Sigmoid colon (tissue), 7 donors: Measurements from ENCODE around the gene CLTC. TPM values are rescaled to one million over a fixed set of nuclear protein-coding genes. Genes with fewer than 3 reads are reported as not detected.

Experiments used
- DNase-seq: peaks from one replicate; pipeline ENCODE4 v3.0.0-alpha.2; 2019
- H3K27ac ChIP-seq, 4 donors: fragments of 200-600 bp; sonication (generic); one replicate each; pipeline ENCODE4 v1.5.1; 2016 to 2019; ENCODE audit warnings: mild to moderate bottlenecking in 1 of 4
- H3K27me3 ChIP-seq, 3 donors: fragments of 200-600 bp; sonication (generic); one replicate each; pipeline ENCODE4 v1.5.1; 2019; ENCODE audit warnings: mild to moderate bottlenecking in 1 of 3
- H3K36me3 ChIP-seq, 4 donors: fragments of 200-600 bp; sonication (generic); one replicate each; pipeline ENCODE4 v1.5.1; 2016 to 2019
- H3K4me1 ChIP-seq, 4 donors: fragments of 200-600 bp; sonication (generic); one replicate each; pipeline ENCODE4 v1.5.1; 2017 to 2019
- H3K4me3 ChIP-seq, 4 donors: fragments of 200-600 bp; sonication (generic); one replicate each; pipeline ENCODE4 v1.5.1; 2017 to 2019; ENCODE audit warnings: mild to moderate bottlenecking in 2 of 4, moderate library complexity in 1 of 4
- H3K9me3 ChIP-seq, 4 donors: fragments of 200-600 bp in 3 of 4; sonication (generic) in 3 of 4; one replicate each; pipeline versions ENCODE4 v1.5.1 to v1.6.1; 2013 to 2019
- EP300 ChIP-seq, 4 donors: sonication (generic); formaldehyde crosslinking; IDR thresholded peaks; one replicate each; pipeline ENCODE4 v1.6.1; 2017; ENCODE audit warnings: antibody characterized with exemption in 4 of 4
- POLR2A ChIP-seq, 2 donors: fragments of 450-650 bp; IDR thresholded peaks; one replicate each; pipeline ENCODE4 v1.6.1; 2016; ENCODE audit warnings: antibody characterized with exemption in 2 of 2, mild to moderate bottlenecking in 2 of 2, moderate library complexity in 2 of 2
- POLR2AphosphoS5 ChIP-seq, 4 donors: sonication (generic); formaldehyde crosslinking; IDR thresholded peaks; one replicate each; pipeline ENCODE4 v1.6.1; 2017; ENCODE audit warnings: antibody characterized with exemption in 4 of 4
- WGBS, 2 donors: extraction: QIAGEN DNeasy Blood & Tissue Kit; methylation state at CpG; one replicate each; pipeline ENCODE4 v1.1.7; 2013; 5-methylcytosine and 5-hydroxymethylcytosine counted together
- intact Hi-C: fragments of 100-400 bp; cut with DNase I; formaldehyde crosslinking; loops from one replicate; pipeline ENCODE4 v1.15.1; 2023
- polyA plus RNA-seq, 3 donors: library from polyadenylated mRNA; stranded (reverse); fragments of 200-250 nt; gene quantifications; one replicate each; pipeline ENCODE4 v1.2.3, GENCODE V29; 2013
- total RNA-seq, 4 donors: library from RNA; depleted of rRNA; stranded (reverse); fragments of >200 nt; gene quantifications; one replicate each; pipeline ENCODE4 v1.1.0, GENCODE V29; 2016
- TF ChIP-seq, protein P1 (sequence below), 4 experiments: fragments of 450-650 bp in 3 of 4; fragments of 200-600 bp in 1 of 4; IDR thresholded peaks; one replicate each; pipeline ENCODE4 v1.5.1; 2016 to 2019; ENCODE audit warnings: antibody characterized with exemption in 4 of 4, mild to moderate bottlenecking in 3 of 4, moderate library complexity in 2 of 4
- donor health status: healthy with polysubstance abuse.
- donor health status: Bipolar disorder and iron deficiency.
- donor health status: healthy.

Gene CLTC
- total and polyA plus RNA-seq, 7 donors, result 87.1 to 236 (median 206) TPM

DNA sequence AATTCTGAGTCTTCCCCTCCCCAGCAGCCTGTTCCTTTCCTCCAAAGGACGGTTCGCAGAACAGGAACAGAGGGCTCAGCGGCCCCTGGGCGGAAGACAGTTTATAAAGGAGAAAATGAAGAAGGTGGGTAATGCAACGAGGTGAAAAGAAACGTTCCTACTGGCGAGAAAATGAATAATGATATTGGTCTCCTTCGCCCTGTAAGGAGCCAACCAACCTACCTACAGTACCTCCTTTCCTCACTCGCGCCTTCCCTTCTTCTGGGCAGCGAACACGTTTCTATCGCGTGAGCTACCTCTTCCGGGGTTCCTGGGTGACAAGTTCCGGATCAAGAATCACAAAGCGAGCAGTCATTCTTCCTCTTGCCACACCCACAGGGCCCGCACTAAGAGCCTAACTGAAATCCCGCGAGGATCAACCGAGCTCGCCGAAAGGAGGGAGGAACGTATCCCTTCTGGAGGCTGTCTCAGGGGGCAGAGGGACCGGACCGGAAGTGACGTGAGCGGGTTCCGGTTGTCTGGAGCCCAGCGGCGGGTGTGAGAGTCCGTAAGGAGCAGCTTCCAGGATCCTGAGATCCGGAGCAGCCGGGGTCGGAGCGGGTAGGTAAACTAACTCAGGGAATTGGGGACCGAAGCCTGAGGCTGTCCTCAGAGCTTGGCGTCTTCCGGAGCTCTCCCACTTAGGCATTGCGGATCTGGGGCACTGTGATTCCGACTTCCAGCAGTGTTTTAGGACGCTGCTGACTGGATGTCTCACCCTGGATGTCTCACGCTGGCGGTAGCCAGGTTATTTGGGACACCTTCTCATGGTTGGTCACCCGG lies 87.7 kb downstream of the CLTC start, which contains the start of the genes PTRH2 and VMP1:
Gene PTRH2, minus strand, starts transcription at position 282 of the 822 bp plus-strand sequence. CDS start 9,452 bp downstream, outside the sequence.
Gene VMP1, plus strand, starts transcription at position 506 of the 822 bp plus-strand sequence. CDS start 23,793 bp downstream, outside the sequence.
- Histone ChIP-seq H3K27me3 (no peaks in the 10 kb centered on the region), H3K27ac (peak within 1 kb of the TSS; percentile 89 to 96 (median 92)), H3K36me3 (no peaks in the 10 kb centered on the region), H3K4me1 (peaks cover 0 to 50% (median 37%) of the 10 kb centered on the region in 4 donors), H3K4me3 (peak within 1 kb of the TSS; percentile 64 to 86 (median 80)), H3K9me3 (no peaks in the 10 kb centered on the region)
- intact Hi-C loops, result loop anchor here (1.0 to 5.0 kb wide), 2 partner anchors 88 to 140 kb away; partner anchors contain the start of gene CLTC
- peak; percentile 92 to 98 (median 97) for TF ChIP-seq POLR2AphosphoS5 (IDR thresholded peaks at IDR 0.05)
- TF ChIP-seq POLR2A (IDR thresholded peaks at IDR 0.05), result peak; percentile 90 to 92
- peak in 2 of 4 donors; percentile 2 to 63 for TF ChIP-seq EP300 (IDR thresholded peaks at IDR 0.05)
- TF ChIP-seq, protein P1, sequence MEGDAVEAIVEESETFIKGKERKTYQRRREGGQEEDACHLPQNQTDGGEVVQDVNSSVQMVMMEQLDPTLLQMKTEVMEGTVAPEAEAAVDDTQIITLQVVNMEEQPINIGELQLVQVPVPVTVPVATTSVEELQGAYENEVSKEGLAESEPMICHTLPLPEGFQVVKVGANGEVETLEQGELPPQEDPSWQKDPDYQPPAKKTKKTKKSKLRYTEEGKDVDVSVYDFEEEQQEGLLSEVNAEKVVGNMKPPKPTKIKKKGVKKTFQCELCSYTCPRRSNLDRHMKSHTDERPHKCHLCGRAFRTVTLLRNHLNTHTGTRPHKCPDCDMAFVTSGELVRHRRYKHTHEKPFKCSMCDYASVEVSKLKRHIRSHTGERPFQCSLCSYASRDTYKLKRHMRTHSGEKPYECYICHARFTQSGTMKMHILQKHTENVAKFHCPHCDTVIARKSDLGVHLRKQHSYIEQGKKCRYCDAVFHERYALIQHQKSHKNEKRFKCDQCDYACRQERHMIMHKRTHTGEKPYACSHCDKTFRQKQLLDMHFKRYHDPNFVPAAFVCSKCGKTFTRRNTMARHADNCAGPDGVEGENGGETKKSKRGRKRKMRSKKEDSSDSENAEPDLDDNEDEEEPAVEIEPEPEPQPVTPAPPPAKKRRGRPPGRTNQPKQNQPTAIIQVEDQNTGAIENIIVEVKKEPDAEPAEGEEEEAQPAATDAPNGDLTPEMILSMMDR (IDR thresholded peaks at IDR 0.05), result no peak
- DNase-seq, result peak; percentile 99
- 0% methylated on average over 45 of the region's 45 CpGs for WGBS, 2 donors

GRCh38 chr17:59707971-59708430 lies 88.3 kb downstream of the CLTC start:
- H3K27ac ChIP-seq, result peak overlapping the region; percentile 89 to 96 (median 92)
- H3K9me3 ChIP-seq, result no peaks in the 10 kb centered on the region
- WGBS, 2 donors, result 1 to 2% methylated on average over 15 of the region's 15 CpGs
- H3K4me1 ChIP-seq, result peaks cover 0 to 50% (median 37%) of the 10 kb centered on the region in 4 donors
- no peak for TF ChIP-seq POLR2A (IDR thresholded peaks at IDR 0.05)
- TF ChIP-seq, protein P1 (IDR thresholded peaks at IDR 0.05), result no peak
- TF ChIP-seq POLR2AphosphoS5 (IDR thresholded peaks at IDR 0.05), result no peak
- no peak for TF ChIP-seq EP300 (IDR thresholded peaks at IDR 0.05)
- peak overlapping the region; percentile 64 to 86 (median 80) for H3K4me3 ChIP-seq
- H3K36me3 ChIP-seq, result no peaks in the 10 kb centered on the region
- intact Hi-C loops, result loop anchor here (1.0 to 5.0 kb wide), 2 partner anchors 89 to 139 kb away; partner anchors contain the start of gene CLTC
- H3K27me3 ChIP-seq, result no peaks in the 10 kb centered on the region
- DNase-seq, result no peak

DNA sequence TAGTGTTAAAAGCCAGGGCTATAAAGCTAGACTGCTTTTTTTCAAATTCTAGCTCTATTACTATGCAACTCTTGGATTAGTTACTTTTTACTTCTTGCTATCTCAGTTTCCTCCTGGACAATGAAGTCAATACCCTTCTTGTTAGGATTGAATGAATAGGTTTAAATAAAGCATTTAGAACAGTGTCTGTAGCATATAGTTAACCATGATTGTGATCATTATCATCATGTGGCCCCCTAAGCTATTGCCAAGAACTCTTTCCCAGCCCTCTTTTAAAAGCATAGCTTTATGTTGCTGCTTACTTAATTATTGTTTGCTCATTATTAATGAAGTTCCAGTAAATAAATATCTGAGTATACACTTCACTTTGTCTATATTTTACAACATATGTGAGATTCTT lies 92.2 kb downstream of the CLTC start:
- TF ChIP-seq, protein P1 (IDR thresholded peaks at IDR 0.05), result no peak
- TF ChIP-seq POLR2AphosphoS5 (IDR thresholded peaks at IDR 0.05) (no peak), EP300 (IDR thresholded peaks at IDR 0.05) (no peak), POLR2A (IDR thresholded peaks at IDR 0.05) (no peak)
- no peaks in the 10 kb centered on the region for H3K27me3 ChIP-seq
- H3K36me3 ChIP-seq, result no peaks in the 10 kb centered on the region
- no peaks in the 10 kb centered on the region for H3K9me3 ChIP-seq
- H3K4me3 ChIP-seq, result no peak overlapping the region
- intact Hi-C loops, result no loop called here
- DNase-seq, result no peak
- H3K27ac ChIP-seq, result no peak overlapping the region
- H3K4me1 ChIP-seq, result peaks cover 0 to 42% (median 29%) of the 10 kb centered on the region in 4 donors

- TF ChIP-seq POLR2A (IDR thresholded peaks at IDR 0.05), result no peak
- no peak for TF ChIP-seq POLR2AphosphoS5 (IDR thresholded peaks at IDR 0.05)
- TF ChIP-seq, protein P1 (IDR thresholded peaks at IDR 0.05), result no peak
- no peak for TF ChIP-seq EP300 (IDR thresholded peaks at IDR 0.05)
- no peak overlapping the region for H3K27ac ChIP-seq
- H3K4me1 ChIP-seq, result peaks cover 0 to 43% (median 32%) of the 10 kb centered on the region in 4 donors
- H3K27me3 ChIP-seq, result no peaks in the 10 kb centered on the region
- WGBS, 2 donors, result 96 to 97% methylated on average over 2 of the region's 2 CpGs
- no peak for DNase-seq
- H3K36me3 ChIP-seq, result no peaks in the 10 kb centered on the region
- H3K9me3 ChIP-seq, result no peaks in the 10 kb centered on the region
- intact Hi-C loops, result no loop called here
- H3K4me3 ChIP-seq, result no peak overlapping the region
These were observed 93.2 kb downstream of the CLTC start for GRCh38 chr17:59712862-59713261.
